Embryonic facial prominence (tissue), 1 donor: Measurements from ENCODE around the gene AK4.
"Not testable (repeated sequence)": the region's sequence is repeated elsewhere in the genome, so short reads cannot be mapped to it uniquely, and the experiment has no call there.

Experiments
- DNase-seq: peaks from one replicate; pipeline ENCODE4 v3.0.0-alpha.2; 2016; ENCODE audit errors: extremely low spot score

The AK4 gene

DNA sequence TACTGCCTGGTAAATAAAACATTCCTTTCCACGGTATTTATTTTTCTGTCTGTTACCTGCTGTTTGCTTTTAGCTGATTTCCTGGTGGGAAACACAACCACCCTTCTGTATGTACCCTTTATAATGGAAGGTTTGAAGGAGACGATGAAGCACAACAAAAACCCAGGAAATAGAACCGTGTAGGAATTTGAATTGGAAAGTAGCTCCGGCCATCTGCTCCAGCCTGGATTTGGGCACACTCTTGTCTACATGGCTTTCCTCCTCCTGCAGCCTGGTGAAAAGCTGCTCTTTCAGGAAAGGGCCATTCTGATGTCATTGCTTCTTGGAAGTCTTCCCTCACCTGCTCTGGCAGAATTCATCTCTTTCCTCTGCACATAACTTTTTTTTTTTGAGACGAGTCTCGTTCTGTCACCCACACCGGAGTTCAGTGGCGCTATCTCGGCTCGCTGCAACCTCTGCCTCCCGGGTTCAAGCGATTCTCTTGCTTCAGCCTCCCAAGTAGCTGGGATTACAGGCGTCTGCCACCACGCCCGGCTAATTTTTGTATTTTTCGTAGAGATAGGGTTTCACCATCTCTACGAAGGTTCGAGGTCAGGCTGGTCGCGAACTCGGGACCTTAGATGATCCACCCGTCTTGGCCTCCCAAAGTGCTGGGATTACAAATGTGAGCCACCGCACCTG is 2.7 kb downstream of the AK4 start:
- DNase-seq, result no peak

DNA sequence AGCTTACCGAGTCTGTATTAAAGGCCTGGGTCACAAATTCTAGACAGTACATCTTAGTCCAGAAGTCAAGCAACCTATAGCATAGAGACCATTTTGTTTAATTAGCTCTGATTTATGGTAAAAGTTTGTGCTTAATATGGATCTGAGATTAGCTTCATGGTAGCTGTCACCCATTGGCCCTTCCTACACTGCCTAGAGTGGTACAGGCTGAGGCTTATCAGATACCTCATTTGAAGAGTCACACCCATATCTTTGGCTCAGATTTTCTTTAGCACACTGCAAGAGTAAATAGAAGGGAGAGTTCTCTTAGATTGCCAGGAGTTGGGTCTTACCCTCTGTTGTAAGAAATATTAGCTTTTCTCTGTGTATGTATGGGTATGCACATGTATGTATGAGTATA is 3.6 kb downstream of the AK4 start:
- no peak for DNase-seq

DNA sequence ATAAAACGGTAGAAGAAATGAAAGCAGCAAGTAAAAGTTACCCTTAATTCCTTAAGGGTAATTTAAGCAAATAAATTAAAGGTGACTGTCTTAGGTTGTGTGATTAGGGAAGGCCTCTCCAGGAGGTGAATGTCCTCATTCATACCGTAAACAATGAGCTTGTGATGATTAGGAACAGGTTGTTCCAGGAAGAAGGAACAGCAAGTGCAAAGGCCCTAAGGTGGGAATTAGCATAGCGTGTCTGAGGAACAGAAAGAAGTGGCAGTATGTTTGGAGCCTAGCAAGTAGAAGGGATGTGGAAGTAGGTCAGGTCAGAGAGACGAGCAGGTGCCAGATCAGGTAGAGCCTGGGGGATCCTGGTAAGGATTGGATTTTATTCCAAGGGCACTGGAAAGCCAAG is 5.6 kb downstream of the AK4 start:
- no peak for DNase-seq

DNA sequence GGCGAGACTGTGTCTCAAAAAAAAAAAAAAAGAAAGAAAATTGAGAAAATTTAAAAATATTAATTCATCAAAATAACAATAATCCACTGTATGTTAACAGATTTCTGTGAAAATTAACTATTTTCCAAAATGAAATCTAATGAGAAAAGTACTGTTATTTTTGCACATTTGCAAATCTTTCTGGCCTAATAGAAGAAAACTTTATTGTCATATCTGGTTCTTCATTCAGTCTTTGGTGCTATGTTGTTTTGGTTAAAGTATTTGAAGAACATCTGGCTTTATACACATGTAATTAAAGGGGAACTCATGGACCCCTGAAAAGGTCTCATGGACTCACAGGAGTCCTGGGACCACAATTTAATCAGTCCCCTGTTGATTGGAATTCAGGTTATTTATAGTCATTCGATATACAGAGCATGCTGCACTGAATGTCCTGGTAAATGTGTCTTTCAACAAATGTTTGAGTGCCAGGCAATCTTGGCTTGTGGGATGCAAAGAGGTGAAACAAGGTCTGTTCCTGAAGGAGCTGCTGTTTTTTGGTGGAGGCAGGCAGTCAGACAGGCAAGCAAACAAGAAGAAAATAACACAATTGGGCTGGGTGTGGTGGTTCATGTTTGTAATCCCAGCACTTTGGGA is 9.0 kb downstream of the AK4 start:
- DNase-seq, result no peak

DNA sequence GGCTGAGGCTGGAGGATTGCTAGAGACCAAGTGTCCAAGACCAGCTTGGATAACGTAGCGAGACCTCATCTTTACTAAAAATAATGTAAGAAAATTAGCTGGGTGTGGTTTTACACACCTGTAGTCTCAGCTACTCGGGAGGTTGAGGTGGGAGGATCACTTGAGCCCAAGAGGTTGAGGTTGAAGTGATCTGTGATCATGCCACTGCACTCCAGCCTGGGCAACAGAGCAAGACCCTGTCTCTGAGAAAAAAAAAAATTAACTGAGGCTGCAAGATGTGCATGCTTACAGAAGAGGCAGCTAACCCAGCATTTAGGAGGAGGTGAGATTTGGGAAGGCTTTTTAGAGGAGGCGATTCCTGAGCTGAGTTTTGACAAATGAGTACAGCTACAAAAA is 9.5 kb downstream of the AK4 start:
- no peak for DNase-seq

DNA sequence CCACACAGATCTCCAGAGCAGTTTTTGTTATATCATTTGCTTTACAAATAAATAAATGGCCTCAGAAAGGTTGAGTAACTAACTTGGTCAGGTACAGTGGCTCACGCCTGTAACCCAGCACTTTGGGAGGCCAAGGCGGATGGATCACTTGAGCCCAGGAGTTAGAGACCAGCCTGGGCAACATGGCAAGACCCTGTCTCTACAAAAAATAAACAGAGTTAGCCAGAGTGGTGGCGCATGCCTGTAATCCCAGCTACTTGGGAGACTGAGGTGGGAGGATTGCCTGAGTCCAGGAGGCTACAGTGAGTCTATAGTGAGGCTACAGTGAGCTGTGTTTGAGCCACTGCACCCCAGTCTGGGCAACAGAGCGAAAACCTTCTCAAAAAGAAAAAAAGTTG is 11.3 kb downstream of the AK4 start:
- DNase-seq, result not testable (repeated sequence)

DNA sequence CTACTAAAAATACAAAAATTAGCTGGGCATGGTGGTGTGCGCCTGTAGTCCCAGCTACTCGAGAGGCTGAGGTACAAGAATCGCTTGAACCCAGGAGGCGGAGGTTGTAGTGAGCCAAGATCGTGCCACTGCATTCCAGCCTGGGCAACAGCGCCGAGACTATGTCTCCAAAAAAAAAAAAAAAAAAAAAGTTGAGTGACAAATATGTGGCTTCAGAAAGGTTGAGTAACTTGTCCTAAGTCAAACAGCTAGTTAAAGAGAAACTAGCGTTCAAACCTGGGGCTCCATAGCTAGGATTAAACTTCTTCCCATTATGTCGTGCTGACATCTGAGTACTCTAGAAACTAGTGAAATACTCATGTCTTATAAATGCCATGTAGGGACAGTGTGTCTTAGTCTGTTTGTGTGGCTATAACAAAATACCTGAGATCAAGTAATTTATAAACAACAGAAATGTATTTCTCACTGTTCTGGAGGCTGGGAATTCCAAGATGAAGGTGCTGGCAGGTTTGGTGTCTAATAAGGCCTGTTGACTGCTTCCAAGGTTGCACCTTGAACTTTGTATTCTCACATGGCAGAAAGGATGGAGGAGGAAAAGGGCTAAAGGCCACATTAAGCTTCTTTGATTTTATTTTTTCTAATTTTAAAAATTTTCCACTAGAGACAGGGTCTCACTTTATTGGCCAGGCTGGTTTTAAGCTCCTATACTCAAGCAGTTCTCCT is 12.0 kb downstream of the AK4 start:
- no peak for DNase-seq

DNA sequence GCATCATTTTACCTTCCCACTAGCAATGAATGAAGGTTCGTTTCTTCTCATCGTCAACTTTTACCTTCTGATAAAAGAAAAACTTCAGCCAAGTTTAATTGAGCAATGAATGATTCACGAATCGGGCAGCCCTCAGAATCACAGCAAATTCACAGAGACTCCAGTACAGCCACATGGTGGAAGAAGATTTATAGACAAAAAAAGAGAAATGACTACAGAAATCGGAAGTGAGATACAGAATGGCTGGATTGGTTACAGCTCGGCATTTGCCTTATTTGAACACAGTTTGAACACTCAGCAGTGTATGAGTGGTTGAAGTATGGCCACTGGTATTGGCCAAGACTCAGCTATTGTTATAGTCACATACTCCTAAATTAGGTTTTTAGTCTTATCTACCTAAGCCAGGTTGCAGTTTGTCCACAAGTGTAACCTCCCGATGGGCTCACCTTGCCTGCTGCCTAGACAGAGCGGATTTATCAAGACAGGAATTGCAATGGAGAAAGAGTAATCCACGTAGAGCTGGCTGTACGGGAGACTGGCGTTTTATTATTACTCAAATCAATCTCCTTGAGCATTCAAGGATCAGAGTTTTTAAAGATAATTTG is 15.3 kb downstream of the AK4 start:
- no peak for DNase-seq

DNA sequence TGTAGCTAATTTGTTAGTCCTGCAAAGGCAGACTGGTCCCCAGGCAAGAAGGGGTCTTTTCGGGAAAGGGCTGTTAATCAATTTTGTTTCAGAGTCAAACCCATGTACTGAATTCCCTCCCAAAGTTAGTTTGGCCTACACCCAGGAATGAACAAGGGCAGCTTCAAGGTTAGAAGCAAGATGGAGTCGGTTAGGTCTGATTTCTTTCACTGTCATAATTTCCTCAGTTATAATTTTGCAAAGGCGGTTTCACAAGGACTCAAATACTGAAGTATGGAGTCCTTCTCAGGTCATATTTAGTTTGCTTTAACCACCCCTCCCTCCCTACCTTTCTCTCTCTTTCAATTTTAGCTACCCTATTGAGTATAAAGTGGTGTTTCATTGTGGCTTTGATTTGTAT is 16.1 kb downstream of the AK4 start:
- DNase-seq, result not testable (repeated sequence)

DNA sequence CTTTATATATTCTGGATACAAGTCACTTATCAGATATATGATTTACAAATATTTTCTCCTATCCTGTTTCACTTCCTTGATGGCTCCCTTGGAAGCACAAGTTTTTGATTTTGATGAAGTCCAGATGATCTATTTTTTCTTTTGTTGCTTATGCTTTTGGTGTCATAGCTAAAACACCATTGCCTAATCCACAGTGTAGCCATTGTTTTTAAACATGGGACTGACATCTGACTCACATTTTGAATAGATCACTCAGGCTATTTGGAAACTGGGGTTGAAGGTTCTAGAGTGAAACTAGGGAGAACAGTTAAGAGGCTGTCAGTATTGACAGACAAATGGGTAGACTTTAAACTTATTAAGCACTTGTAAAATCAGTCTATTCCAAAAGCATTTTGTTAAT is 16.6 kb downstream of the AK4 start:
- no peak for DNase-seq

DNA sequence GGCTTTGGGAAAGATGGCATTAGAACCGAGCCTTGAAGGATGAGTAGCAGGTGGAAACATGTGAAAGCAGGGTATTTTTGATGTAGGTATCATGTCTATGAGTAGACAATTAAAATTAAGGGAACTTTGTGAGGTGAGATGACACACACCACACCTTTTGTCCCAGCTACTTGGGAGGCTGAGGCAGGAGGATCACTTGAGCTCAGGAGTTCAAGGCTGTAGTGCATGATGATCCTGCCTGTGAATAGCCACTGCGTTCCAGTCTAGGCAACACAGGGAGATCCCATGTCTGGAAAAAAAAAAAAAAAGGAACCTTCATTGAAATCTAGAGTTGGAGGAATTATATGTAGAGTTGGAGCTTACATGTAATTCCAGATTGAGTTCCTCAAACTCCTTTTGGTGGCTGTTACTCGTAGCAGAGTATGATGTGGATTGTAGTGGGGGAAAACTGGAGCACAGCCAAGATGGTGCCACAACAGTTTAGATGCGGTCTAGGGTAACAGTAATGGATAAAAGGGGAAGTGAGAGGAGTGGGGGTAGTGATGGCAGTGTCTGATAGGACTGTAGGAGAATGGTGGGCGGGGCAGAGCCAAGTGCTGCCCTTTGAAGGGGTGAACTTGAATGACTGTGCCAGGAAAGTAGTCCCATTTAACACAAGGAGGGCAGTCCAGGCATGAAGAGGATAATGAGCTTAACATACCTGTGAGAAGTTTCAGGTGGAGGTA is 17.4 kb downstream of the AK4 start:
- DNase-seq, result no peak

DNA sequence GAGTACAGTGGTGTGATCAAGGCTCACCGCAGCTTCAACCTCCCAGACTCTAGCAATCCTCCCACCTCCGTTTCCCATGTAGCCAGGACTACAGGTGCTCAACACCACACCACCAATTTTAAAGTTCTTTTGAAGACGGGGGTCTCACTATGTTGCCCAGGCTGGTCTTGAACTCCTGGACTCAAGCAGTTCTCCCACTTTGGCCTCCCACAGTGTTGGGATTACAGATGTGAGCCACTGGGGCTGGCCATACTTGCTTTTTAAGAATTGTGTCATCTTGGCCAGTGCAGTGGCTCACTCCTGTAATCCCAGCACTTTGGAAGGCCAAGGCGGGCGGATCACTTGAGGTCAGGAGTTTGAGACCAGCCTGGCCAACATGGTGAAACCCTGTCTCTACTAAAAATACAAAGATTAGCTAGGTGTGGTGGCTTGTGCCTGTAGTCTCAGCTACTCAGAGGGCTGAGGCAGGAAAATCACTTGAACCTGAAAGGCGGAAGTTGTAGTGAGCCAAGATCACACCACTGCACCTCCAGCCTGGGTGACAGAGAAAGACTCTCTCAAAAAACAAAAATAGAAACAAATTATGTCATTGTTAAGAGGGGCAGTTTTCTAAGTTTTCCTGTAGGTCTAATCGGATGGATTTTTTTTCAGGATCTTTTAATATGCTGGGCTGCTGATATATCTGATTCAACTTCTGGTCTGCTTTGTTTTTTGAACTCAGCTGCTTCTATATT is 18.7 kb downstream of the AK4 start:
- DNase-seq, result no peak

DNA sequence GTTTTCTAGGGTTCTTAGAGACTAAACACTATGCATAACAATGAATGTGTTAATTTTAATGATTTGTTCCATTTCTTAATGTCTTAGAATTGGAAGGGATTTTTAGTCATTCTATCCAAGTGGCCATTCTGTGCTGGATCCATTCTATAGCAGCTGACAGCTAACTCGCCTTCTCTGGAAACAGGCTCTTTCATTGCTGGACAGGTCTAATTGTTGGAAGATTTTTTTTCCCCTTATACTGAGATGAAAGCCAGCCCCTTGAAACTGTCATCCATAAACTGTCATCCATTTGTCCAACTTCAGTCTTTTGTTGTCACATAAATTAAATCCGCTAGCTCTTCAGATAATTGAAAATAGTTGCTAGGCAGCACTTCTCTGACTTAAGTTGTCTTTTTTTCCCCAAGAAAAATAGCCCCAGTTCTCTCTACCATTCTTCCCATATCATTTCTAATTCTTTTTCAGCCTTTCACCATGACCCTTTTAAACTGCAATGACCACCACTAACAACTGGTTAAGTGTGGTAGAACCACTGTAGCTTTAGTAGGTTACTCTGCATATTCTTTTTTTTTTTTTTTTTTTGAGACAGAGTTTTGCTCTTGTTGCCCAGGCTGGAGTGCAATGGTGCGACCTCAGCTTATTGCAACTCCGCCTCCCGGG is 19.7 kb downstream of the AK4 start:
- no peak for DNase-seq

DNA sequence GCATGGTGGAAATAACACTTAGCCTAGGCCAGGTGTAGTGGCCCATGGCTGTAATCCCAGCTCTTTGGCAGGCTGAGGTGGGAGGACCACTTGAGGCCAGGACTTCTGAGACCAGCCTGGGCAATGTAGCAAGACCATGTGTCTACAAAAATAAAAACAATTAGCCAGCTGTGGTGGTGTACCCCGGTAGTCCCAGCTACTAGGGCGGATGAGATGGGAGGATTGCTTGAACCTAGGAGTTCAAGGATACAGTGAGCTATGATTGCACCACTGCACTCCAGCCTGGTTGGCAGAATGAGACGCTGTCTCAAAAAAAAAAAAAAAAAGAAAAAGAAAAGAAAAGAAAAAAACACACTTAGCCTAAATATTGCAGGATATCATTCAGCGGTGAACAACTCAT is 20.9 kb downstream of the AK4 start:
- no peak for DNase-seq

DNA sequence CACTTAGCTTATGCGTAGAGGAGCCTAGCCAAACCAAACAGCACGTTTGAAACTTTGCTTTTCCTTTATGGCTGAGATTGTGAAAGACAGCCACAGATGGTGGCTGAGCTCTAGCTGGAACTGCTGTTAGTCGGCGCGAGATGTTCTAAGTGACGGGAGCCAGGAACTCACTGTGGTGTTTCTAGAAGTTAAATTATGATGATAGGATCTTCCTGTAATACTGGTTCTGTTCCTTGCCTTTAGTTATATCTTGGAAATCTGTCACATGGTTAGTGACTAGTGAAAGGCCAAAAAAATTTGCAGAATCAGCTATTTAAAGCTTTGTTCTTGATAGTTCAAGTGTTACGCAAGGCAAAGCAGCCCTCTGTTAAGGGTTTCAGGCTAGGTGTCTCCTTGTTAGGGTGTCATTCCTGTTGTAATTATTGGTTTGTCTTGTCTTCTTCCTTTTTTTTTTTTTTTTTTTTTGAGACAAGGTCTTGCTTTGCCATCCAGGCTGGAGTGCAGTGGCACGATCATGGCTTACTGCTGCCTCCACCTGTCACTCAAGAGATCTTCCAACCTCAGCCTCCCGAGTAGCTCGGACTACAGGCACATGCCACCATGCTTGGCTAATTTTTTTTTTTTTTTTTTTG is 22.6 kb downstream of the AK4 start:
- no peak for DNase-seq

DNA sequence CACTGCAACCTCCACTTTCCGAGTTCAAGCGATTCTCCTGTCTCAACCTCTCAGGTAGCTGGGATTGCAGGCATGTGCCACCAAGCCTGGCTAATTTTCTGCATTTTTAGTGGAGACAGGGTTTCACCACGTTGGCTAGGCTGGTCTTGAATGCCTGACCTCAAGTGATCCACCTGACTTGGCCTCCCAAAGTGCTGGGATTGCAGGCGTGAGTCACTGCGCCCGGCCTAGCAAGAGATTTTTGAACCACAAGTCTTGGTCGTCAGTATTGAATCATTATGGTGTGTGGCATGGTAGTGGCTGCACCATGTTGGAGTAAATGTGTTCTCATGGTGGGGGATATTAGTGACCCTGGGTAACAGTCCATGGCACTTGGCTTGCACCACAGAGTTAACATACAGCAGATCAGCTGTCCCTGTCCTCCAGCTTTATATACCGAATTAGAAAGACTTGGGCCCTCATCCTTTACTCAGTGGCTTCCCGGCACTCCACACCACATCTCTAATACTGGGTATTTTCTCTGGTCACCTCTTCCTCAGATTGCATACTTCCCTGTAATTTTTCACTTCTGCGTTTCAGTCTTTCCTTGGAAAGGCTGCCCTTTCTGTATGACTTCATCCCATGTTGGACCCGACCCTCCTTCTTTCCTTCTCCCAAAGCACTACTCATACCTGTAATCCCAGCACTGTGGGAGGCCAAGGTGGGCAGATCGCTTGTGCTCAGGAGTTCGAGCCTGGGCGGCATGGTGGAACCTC is 25.1 kb downstream of the AK4 start:
- DNase-seq, result no peak

DNA sequence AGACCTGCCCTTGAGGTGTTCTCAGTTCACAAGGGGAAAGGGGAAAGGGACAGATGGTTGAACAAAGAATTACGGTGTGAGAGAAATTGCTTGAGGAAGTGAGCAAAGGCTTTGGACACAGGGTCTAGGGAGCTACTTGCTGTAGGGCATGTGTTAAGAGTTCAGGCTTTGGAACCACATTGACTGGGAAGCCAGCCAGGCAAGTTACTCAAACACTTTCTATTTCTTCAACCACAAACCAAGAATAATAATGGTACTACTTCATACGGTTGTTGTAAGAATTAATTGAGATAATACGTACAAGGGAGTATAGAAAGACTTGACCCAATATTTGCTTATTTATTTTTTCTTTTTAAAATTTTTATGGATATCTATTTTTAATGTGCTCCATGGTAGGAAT is 26.6 kb downstream of the AK4 start:
- no peak for DNase-seq

DNA sequence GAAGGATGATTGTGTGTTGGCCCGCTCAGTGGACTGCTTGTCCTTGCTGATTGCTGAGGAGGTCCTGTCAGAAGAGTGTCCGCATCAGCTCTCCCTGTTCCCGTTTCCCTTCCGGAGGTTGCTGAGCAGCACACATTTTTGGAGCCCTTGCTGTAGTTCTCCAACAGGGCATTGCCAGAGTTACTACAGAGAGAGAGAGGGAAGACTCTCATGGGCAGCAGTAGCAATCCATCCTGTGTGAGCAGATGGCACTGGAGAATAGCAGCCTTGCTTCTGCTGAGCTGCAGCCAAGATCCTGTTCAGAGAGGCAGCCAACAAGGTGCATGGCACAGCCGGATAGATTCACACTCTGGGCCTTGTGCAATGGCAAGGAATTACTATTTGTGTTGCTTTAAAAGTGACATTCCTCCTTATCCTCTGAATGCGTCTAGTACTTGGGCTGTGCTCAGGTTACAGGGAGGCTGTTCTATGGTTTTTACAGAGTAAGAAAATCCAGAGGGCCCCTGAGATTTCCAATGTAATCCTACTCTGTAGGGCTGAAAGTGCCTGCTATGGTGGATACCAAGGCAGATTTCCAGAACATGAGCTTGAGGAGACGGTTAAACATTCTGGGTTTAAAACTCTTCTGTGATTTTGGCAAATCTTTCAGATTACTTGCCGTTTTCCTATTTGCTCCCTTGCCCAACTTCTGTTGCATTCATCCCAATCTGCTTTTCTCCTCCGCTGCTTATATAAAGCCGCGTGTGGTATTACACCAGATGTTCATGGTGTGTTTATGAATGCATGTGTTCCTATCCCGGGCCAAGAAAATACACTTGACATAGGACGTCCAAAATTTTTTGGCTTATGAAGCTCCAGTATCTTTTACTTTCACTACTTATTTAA is 27.4 kb downstream of the AK4 start:
- DNase-seq, result no peak

DNA sequence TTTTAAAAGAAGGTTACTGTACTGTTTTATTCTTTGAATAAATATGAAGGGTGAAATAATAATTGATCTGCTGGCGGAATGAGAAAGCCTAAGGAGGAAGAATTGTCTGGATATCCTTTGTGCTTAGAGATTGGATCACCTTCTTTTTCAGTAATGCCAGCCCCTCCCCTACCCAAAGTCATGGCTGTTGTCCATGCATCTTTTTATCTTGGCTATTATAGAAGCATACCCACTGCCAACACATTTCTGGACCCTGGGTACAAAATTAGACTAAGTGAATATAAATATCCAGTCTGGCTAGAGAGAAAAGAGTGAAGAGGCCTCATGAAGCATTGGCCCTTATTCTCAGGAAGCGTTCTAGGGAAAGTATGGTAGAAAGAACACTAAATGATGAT is 28.1 kb downstream of the AK4 start:
- DNase-seq, result no peak
